ENCODE measurements around the gene ZFHX2. TPM values are rescaled to one million over a fixed set of nuclear protein-coding genes. Genes with fewer than 3 reads are reported as not detected.

Gene ZFHX2
- total and polyA plus RNA-seq, 2 of the 13 experiments (the other 11 are each of a cell fraction or from before 2014, with no cell fraction given): 0.17 to 0.44 TPM

DNA sequence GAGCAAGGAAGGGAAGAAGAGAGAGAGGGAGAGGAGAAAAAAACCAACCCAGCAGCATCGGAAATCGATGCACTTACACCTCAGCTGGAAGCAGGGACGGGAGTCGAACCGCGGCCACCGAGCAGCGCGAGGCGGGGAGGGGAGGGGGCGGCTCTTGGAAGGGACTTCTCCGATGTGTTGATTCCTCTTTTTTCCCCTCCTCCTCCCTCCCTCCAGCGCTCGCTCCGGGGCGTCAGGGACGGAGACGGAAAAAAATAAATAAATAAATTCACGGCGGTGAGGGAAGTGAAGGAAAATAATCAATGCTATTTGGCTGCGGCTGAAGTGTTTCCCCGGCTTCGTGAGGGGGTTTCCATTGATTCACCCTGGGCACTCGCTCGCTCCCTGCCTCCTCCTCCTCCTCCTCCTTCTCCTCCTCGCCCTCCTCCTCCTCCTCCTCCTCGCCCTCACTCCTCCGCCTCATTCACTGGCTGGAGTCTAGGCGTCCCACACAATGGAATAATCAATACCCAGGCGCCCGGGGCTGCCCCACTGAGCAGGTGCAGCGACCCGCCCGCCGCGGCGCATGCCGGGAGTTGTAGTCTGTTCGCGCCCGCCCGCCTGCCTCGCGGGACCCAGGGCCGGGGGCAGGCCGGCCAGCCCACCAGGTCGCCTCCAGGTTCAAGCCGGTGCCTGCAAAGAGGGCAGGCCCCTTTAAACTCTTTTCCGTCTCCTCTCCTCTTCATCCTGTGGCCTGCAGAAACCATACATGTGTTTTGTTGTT lies at the start of gene ZFHX2 (continued):
- TF ChIP-seq, protein P1, sequence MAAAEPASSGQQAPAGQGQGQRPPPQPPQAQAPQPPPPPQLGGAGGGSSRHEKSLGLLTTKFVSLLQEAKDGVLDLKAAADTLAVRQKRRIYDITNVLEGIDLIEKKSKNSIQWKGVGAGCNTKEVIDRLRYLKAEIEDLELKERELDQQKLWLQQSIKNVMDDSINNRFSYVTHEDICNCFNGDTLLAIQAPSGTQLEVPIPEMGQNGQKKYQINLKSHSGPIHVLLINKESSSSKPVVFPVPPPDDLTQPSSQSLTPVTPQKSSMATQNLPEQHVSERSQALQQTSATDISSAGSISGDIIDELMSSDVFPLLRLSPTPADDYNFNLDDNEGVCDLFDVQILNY (CRISPR knock-in tag; conservative IDR thresholded peaks at IDR 0.05): peak; percentile 45; the same call in 1 of the 2 replicates
- TF ChIP-seq NFIC (IDR thresholded peaks at IDR 0.05; ENCODE audit: low read length) (no peak), SRSF1 (optimal IDR thresholded peaks at IDR 0.05; ENCODE audit: low read depth, low read length) (peak; percentile 89), ZNF512 (CRISPR knock-in tag; IDR thresholded peaks at IDR 0.05) (0 out of 2 replicates have a peak, but pooled peaks have one; percentile 81), ZNF567 (CRISPR knock-in tag; IDR thresholded peaks at IDR 0.05; ENCODE audit: borderline replicate concordance) (no peak), ZNF605 (CRISPR knock-in tag; IDR thresholded peaks at IDR 0.05) (peak; percentile 88; the same call in 1 of the 2 replicates), RBM22 (optimal IDR thresholded peaks at IDR 0.05; ENCODE audit: low read length) (no peak), JUN (CRISPR knock-in tag; IDR thresholded peaks at IDR 0.05) (0 out of 2 replicates have a peak, but pooled peaks have one; percentile 9), CEBPB (IDR thresholded peaks at IDR 0.05; ENCODE audit: borderline replicate concordance, low read depth, low read length) (no peak), ZNF30 (CRISPR knock-in tag; IDR thresholded peaks at IDR 0.05) (no peak), HOXA3 (CRISPR knock-in tag; IDR thresholded peaks at IDR 0.05) (peak; percentile 87), ZNF552 (CRISPR knock-in tag; IDR thresholded peaks at IDR 0.05; ENCODE audit: borderline replicate concordance) (peak; percentile 89), HOXD1 (CRISPR knock-in tag; IDR thresholded peaks at IDR 0.05) (no peak), ZNF788 (CRISPR knock-in tag; IDR thresholded peaks at IDR 0.05; ENCODE audit: borderline replicate concordance) (peak; percentile 84), ZNF547 (CRISPR knock-in tag; IDR thresholded peaks at IDR 0.05) (peak; percentile 87), NFKB2 (CRISPR knock-in tag; IDR thresholded peaks at IDR 0.05; ENCODE audit: borderline replicate concordance) (peak; percentile 96; the same call in 1 of the 2 replicates), NRL (CRISPR knock-in tag; IDR thresholded peaks at IDR 0.05; ENCODE audit: borderline replicate concordance) (peak; percentile 93), ATF7-NPFF (CRISPR knock-in tag; IDR thresholded peaks at IDR 0.05; ENCODE audit: low read depth) (peak; percentile 87), ZKSCAN1 (IDR thresholded peaks at IDR 0.05; ENCODE audit: low read length) (no peak), RXRB (CRISPR knock-in tag; IDR thresholded peaks at IDR 0.05; ENCODE audit: borderline replicate concordance) (peak; percentile 57; the same call in 1 of the 2 replicates)
- TF ChIP-seq, protein P2, sequence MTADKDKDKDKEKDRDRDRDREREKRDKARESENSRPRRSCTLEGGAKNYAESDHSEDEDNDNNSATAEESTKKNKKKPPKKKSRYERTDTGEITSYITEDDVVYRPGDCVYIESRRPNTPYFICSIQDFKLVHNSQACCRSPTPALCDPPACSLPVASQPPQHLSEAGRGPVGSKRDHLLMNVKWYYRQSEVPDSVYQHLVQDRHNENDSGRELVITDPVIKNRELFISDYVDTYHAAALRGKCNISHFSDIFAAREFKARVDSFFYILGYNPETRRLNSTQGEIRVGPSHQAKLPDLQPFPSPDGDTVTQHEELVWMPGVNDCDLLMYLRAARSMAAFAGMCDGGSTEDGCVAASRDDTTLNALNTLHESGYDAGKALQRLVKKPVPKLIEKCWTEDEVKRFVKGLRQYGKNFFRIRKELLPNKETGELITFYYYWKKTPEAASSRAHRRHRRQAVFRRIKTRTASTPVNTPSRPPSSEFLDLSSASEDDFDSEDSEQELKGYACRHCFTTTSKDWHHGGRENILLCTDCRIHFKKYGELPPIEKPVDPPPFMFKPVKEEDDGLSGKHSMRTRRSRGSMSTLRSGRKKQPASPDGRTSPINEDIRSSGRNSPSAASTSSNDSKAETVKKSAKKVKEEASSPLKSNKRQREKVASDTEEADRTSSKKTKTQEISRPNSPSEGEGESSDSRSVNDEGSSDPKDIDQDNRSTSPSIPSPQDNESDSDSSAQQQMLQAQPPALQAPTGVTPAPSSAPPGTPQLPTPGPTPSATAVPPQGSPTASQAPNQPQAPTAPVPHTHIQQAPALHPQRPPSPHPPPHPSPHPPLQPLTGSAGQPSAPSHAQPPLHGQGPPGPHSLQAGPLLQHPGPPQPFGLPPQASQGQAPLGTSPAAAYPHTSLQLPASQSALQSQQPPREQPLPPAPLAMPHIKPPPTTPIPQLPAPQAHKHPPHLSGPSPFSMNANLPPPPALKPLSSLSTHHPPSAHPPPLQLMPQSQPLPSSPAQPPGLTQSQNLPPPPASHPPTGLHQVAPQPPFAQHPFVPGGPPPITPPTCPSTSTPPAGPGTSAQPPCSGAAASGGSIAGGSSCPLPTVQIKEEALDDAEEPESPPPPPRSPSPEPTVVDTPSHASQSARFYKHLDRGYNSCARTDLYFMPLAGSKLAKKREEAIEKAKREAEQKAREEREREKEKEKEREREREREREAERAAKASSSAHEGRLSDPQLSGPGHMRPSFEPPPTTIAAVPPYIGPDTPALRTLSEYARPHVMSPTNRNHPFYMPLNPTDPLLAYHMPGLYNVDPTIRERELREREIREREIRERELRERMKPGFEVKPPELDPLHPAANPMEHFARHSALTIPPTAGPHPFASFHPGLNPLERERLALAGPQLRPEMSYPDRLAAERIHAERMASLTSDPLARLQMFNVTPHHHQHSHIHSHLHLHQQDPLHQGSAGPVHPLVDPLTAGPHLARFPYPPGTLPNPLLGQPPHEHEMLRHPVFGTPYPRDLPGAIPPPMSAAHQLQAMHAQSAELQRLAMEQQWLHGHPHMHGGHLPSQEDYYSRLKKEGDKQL (CRISPR knock-in tag; IDR thresholded peaks at IDR 0.05; ENCODE audit: low read depth): no peak
- TF ChIP-seq, protein P3, sequence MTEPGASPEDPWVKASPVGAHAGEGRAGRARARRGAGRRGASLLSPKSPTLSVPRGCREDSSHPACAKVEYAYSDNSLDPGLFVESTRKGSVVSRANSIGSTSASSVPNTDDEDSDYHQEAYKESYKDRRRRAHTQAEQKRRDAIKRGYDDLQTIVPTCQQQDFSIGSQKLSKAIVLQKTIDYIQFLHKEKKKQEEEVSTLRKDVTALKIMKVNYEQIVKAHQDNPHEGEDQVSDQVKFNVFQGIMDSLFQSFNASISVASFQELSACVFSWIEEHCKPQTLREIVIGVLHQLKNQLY (CRISPR knock-in tag; IDR thresholded peaks at IDR 0.05): 0 out of 2 replicates have a peak, but pooled peaks have one; percentile 46

Data from HepG2 (cell line).